ENCODE measurements around the gene VEGFB. TPM values are rescaled to one million over a fixed set of nuclear protein-coding genes. Genes with fewer than 3 reads are reported as not detected.
"Not testable (repeated sequence)": the region's sequence is repeated elsewhere in the genome, so short reads cannot be mapped to it uniquely, and the experiment has no call there.

Gene VEGFB
- total and polyA plus RNA-seq, 7 experiments from 2014 or later: 12.9 to 99.5 (median 58.7) TPM

DNA sequence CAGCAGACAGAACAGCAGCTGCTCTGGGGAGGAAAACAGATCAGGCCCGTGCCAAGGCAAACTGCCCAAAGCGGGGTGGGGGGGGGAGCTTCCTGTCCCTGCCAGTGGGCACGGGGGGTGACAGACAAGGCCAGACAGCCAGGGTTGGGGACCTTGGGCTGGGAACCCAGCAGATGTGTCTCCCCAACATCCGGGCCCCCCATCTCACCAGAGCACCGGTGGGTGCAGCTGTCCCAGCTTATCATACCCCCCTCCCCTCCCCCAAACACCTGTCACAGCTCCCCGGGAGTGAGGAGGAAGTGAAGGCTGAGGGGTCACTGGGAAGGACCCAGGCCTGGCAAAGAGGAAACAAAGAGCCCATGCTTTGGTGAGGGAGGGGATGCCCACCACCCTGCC, 11.0 kb downstream of the VEGFB start:
- H3K4me3 Mint-ChIP-seq: peak overlapping the region; percentile 77 to 93 (median 86)
- H3K4me1 ChIP-seq (ENCODE audit: control insufficient read depth in 2 of 2, insufficient read depth in 2 of 2, low read length in 2 of 2): peaks cover 19 to 27% of the 10 kb centered on the region in 2 donors
- peak overlapping the region; percentile 59 for H3K27ac ChIP-seq (ENCODE audit: low read depth, low read length)
- H3K36me3 ChIP-seq (ENCODE audit: control insufficient read depth in 2 of 3, insufficient read depth in 3 of 3, low read length in 3 of 3): peaks cover 0 to 11% (median 0%) of the 10 kb centered on the region in 3 experiments
- ATAC-seq (no peak), DNase-seq (no peak)
- peaks cover 11 to 44% (median 30%) of the 10 kb centered on the region in 7 donors for H3K4me1 Mint-ChIP-seq
- no peaks in the 10 kb centered on the region for H3K9me3 Mint-ChIP-seq
- H3K4me3 ChIP-seq (ENCODE audit: low read length): peak overlapping the region; percentile 68
- H3K9me3 ChIP-seq (ENCODE audit: control insufficient read depth in 2 of 3, low read length in 3 of 3): no peaks in the 10 kb centered on the region
- peak overlapping the region in 7 of 9 donors; percentile 65 to 88 (median 72) for H3K27ac Mint-ChIP-seq
- ChIA-PET CTCF (interaction anchor here (1.3 to 4.5 kb wide), 4 partner anchors 40 to 72 kb away, joined by 3 to 30 read pairs (median 4); partner anchors contain the start of genes FERMT3, PRDX5 and TRMT112), POLR2A (interaction anchor here (0.6 to 12.3 kb wide), 12 partner anchors 10 to 388 kb away, joined by 3 to 154 read pairs (median 7); partner anchors contain the start of genes BAD, CATSPERZ, FERMT3 and PRDX5)
- intact Hi-C loops (cut with micrococcal nuclease): no loop called here
- no peaks in the 10 kb centered on the region for H3K27me3 Mint-ChIP-seq
- H3K27me3 ChIP-seq (ENCODE audit: control insufficient read depth in 2 of 2, insufficient read depth in 2 of 2, low read length in 2 of 2): no peaks in the 10 kb centered on the region
- peaks cover 0 to 1% (median 0%) of the 10 kb centered on the region in 5 donors for H3K36me3 Mint-ChIP-seq

DNA sequence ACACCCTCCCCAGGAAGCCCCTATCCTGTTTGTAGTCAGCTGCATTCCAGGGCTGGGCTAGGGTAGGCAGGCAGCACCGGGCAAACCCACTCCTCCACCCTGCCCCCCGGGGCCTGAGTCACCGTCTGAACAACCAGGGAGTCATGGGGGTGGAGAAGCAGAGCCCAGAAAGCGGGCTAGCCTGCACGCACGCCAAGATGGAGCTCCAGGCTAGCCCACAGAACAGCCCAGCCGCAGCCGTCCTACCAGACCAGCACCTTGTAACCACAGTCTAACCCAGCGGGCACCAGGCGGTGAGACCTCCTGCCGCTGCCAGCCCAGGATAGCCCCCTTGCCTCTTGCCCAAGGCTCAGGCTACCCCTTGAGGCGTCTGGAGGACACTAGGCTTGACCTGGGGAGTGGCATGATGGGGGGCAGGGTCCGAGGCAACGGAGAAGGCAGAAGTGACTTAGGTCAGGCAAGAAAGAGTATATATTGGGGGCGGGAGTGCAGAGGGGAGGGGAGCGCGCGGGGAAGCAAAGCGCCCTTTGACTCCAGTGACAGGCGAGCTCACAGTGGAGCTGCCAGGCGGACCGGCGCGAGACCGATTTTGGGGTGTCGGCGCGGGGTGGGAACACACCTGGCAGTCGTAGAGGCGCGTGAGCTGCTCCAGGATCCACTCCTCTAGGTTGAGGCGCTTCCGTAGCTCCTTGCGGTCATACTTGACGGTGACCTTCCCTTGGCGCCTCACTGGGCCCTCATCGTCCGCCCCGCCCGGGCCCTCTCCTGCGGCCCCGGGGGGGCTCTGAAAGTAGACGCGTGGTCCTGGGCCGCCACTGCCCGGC, 11.6 kb downstream of the VEGFB start:
- intact Hi-C loops (cut with micrococcal nuclease): loop anchor here in 1 of 2 donors (1.0 kb wide), 3 partner anchors 23 to 59 kb away; partner anchors contain the start of genes ESRRA and GPR137
- H3K4me3 Mint-ChIP-seq: peak overlapping the region; percentile 77 to 93 (median 86)
- Histone ChIP-seq H3K27ac (ENCODE audit: low read depth, low read length) (peak overlapping the region; percentile 59), H3K4me3 (ENCODE audit: low read length) (peak overlapping the region; percentile 68), H3K27me3 (ENCODE audit: control insufficient read depth in 2 of 2, insufficient read depth in 2 of 2, low read length in 2 of 2) (no peaks in the 10 kb centered on the region), H3K4me1 (ENCODE audit: control insufficient read depth in 2 of 2, insufficient read depth in 2 of 2, low read length in 2 of 2) (peaks cover 21 to 25% of the 10 kb centered on the region in 2 donors), H3K9me3 (ENCODE audit: control insufficient read depth in 2 of 3, low read length in 3 of 3) (no peaks in the 10 kb centered on the region), H3K36me3 (ENCODE audit: control insufficient read depth in 2 of 3, insufficient read depth in 3 of 3, low read length in 3 of 3) (peaks cover 0 to 11% (median 0%) of the 10 kb centered on the region in 3 experiments)
- H3K36me3 Mint-ChIP-seq: peaks cover 0 to 1% (median 0%) of the 10 kb centered on the region in 5 donors
- H3K27ac Mint-ChIP-seq: peak overlapping the region in 7 of 9 donors; percentile 65 to 88 (median 72)
- H3K4me1 Mint-ChIP-seq: peaks cover 7 to 43% (median 28%) of the 10 kb centered on the region in 7 donors
- ChIA-PET POLR2A (interaction anchor here (0.6 to 12.3 kb wide), 14 partner anchors 7 to 499 kb away, joined by 3 to 154 read pairs (median 6); partner anchors contain the start of genes BAD, CATSPERZ, FERMT3 and PRDX5), CTCF (interaction anchor here (1.6 to 4.5 kb wide), 3 partner anchors 40 to 58 kb away, joined by 4 to 30 read pairs (median 5); partner anchors contain the start of gene FERMT3)
- peaks cover 0 to 3% (median 0%) of the 10 kb centered on the region in 5 donors for H3K27me3 Mint-ChIP-seq
- DNase-seq: peak in 6 of 9 donors; percentile 24 to 76 (median 30)
- no peaks in the 10 kb centered on the region for H3K9me3 Mint-ChIP-seq
- ATAC-seq: no peak

DNA sequence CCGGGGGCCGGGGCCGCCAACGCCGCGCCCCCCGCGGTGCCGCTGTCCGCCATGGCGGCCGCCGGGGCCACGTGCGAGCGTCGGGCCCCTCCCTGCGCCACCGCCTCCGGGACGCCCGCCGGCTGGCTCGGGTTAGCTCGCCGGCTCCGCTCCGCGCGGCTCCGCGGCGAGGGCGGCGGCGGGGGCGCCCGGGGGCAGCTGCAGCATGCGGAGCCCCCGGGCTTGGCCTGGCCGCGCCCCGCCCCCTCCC, 12.2 kb downstream of the VEGFB start:
- intact Hi-C loops (cut with micrococcal nuclease): loop anchor here in 1 of 2 donors (1.0 kb wide), 3 partner anchors 23 to 59 kb away; partner anchors contain the start of genes ESRRA and GPR137
- ChIA-PET POLR2A (interaction anchor here (1.0 to 12.3 kb wide), 12 partner anchors 8 to 498 kb away, joined by 3 to 154 read pairs (median 6); partner anchors contain the start of genes BAD, FERMT3, NUDT22 and PRDX5), CTCF (interaction anchor here (1.6 to 4.5 kb wide), 2 partner anchors 41 to 56 kb away, joined by 5 to 30 read pairs; partner anchors contain the start of gene FERMT3)
- H3K9me3 ChIP-seq (ENCODE audit: control insufficient read depth in 2 of 3, low read length in 3 of 3); H3K27me3 ChIP-seq (ENCODE audit: control insufficient read depth in 2 of 2, insufficient read depth in 2 of 2, low read length in 2 of 2); H3K27me3 Mint-ChIP-seq; H3K9me3 Mint-ChIP-seq; H3K36me3 Mint-ChIP-seq; H3K27ac ChIP-seq (ENCODE audit: low read depth, low read length); H3K4me3 ChIP-seq (ENCODE audit: low read length); H3K36me3 ChIP-seq (ENCODE audit: control insufficient read depth in 2 of 3, insufficient read depth in 3 of 3, low read length in 3 of 3): not testable (repeated sequence)
- peaks cover 7 to 42% (median 28%) of the 10 kb centered on the region in 7 donors for H3K4me1 Mint-ChIP-seq
- H3K4me1 ChIP-seq (ENCODE audit: control insufficient read depth in 2 of 2, insufficient read depth in 2 of 2, low read length in 2 of 2): peaks cover 21 to 25% of the 10 kb centered on the region in 2 donors
- H3K27ac Mint-ChIP-seq: peak overlapping the region in 2 of 9 donors; percentile 64 to 83
- peak overlapping the region; percentile 82 to 92 (median 87) for H3K4me3 Mint-ChIP-seq
- ATAC-seq: peak; percentile 17
- peak in 1 of 9 donors; percentile 31 for DNase-seq

DNA sequence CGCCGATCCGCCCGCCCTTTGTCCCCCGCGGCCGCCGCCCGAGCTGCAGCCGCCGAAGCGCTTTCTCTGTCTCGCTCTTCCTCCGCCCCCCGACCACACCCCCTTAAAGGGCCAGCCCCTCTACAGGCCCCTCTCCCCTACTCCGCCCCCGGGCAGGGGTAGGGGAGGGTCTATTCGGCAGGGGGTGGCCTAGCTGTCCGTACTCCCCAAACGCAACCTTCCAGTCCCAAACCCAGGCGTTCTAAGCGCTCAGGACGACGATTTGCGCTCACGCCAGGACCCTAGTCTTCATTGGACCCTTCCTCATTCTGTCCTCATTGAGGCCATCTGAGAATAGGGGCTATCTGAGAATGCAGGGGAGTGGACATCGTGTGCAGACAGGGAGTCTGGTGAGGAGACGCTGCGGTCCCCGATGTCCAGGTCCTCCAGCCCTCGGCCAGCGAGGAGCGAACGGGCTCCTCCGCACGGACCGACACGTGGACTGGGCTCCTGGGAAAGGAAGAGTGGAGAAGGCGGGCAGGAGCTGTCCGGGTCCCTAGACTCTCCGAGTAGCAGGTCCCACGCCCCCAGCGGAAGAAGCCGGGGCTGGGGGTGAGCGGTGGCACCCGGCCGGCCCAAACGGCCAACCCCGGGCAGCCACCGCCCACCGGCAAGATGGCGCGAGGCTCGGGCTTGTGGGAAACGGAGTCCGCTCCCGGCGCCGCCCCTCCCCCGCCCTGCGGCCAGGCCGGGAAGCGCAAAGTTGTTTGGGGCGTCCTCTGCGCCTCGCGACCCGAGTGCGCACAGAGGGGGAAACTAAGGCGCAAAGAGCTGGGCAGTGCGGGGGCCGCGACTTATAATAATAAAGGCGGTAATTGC, 12.7 kb downstream of the VEGFB start, which contains the start of gene PPP1R14B:
PPP1R14B (minus strand) TSS at position 73 of the 858 bp plus-strand sequence. CDS start 270 bp downstream, outside the sequence.
- H3K4me3 ChIP-seq (ENCODE audit: low read length): peak within 1 kb of the TSS; percentile 100
- intact Hi-C loops (cut with micrococcal nuclease): loop anchor here (1.0 kb wide), 5 partner anchors 21 to 58 kb away; partner anchors contain the start of genes ESRRA (in 2 of the 2), GPR137 (in 2 of the 2), NUDT22 (in 1 of the 2) and TRPT1 (in 1 of the 2)
- DNase-seq (peak; percentile 55 to 88 (median 70)), ATAC-seq (peak; percentile 75)
- Mint-ChIP-seq H3K4me3 (peak within 1 kb of the TSS; percentile 83 to 93 (median 88)), H3K9me3 (peaks cover 0 to 2% (median 0%) of the 10 kb centered on the region in 11 donors), H3K27ac (peak within 1 kb of the TSS; percentile 65 to 88 (median 85)), H3K4me1 (peaks cover 7 to 46% (median 32%) of the 10 kb centered on the region in 7 donors), H3K36me3 (no peaks in the 10 kb centered on the region), H3K27me3 (peaks cover 0 to 3% (median 0%) of the 10 kb centered on the region in 5 donors)
- H3K4me1 ChIP-seq (ENCODE audit: control insufficient read depth in 2 of 2, insufficient read depth in 2 of 2, low read length in 2 of 2): peaks cover 25 to 27% of the 10 kb centered on the region in 2 donors
- no peaks in the 10 kb centered on the region for H3K27me3 ChIP-seq (ENCODE audit: control insufficient read depth in 2 of 2, insufficient read depth in 2 of 2, low read length in 2 of 2)
- POLR2A ChIA-PET: interaction anchor here (0.7 to 12.3 kb wide), 13 partner anchors 9 to 70 kb away, joined by 3 to 154 read pairs (median 5); partner anchors contain the start of genes BAD, DNAJC4, FERMT3 and NUDT22
- peak within 1 kb of the TSS; percentile 64 for H3K27ac ChIP-seq (ENCODE audit: low read depth, low read length)
- CTCF ChIA-PET: interaction anchor here (1.6 to 4.5 kb wide), 2 partner anchors 42 to 55 kb away, joined by 5 to 30 read pairs; partner anchors contain the start of gene FERMT3
- H3K9me3 ChIP-seq (ENCODE audit: control insufficient read depth in 2 of 3, low read length in 3 of 3): no peaks in the 10 kb centered on the region
- peaks cover 0 to 7% (median 0%) of the 10 kb centered on the region in 3 experiments for H3K36me3 ChIP-seq (ENCODE audit: control insufficient read depth in 2 of 3, insufficient read depth in 3 of 3, low read length in 3 of 3)

DNA sequence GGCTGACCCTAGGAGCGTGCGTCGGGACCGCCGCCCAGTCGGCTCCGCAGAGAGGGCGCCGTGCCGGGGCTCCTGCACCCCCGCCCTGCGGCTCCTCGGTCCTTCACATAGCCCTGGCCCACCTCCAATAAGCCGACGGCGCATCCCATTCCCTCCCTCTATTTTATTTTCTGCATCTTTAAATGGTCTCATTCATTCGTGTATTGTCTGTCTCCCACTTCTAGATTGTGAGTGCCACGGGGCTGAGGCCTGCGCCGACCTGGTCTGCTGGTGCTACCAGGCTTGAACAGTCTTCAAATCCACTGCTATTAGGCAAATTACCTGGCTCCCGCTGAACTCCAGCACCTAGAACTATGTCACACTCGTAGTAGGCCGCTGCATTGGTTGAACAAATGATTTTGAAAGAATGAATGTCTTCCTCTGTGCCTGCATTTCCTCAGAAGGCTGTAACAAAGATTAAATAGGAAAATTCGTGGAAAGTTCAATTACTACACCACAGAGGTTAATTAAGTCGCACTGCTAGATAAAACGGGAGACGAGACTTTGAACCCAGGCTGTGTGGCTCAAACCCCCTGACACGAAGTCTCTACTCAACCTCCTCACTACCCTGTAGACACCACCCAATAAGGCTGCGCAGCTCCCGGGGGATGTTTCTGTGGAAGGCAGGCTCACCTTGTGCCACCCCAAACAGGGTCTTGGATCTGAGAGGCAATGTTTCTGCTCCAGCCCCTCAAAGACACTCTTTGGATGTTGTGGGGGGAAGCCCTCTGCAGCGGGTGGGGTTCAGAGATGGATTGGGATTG, 13.5 kb downstream of the VEGFB start:
- Mint-ChIP-seq H3K27me3 (peaks cover 0 to 3% (median 0%) of the 10 kb centered on the region in 5 donors), H3K4me1 (peaks cover 7 to 47% (median 28%) of the 10 kb centered on the region in 7 donors), H3K4me3 (peak overlapping the region; percentile 70 to 92 (median 84)), H3K27ac (peak overlapping the region in 8 of 9 donors; percentile 6 to 82 (median 50)), H3K9me3 (peaks cover 0 to 2% (median 0%) of the 10 kb centered on the region in 11 donors), H3K36me3 (no peaks in the 10 kb centered on the region)
- ATAC-seq: no peak
- H3K4me1 ChIP-seq (ENCODE audit: control insufficient read depth in 2 of 2, insufficient read depth in 2 of 2, low read length in 2 of 2): peaks cover 24 to 25% of the 10 kb centered on the region in 2 donors
- DNase-seq: no peak
- H3K27me3 ChIP-seq (ENCODE audit: control insufficient read depth in 2 of 2, insufficient read depth in 2 of 2, low read length in 2 of 2): no peaks in the 10 kb centered on the region
- H3K4me3 ChIP-seq (ENCODE audit: low read length): peak overlapping the region; percentile 100
- H3K27ac ChIP-seq (ENCODE audit: low read depth, low read length): no peak overlapping the region
- CTCF ChIA-PET: interaction anchor here (0.7 to 4.5 kb wide), 3 partner anchors 21 to 68 kb away, joined by 3 to 30 read pairs (median 3); partner anchors contain the start of gene FERMT3
- intact Hi-C loops (cut with micrococcal nuclease): loop anchor here (1.0 kb wide), 4 partner anchors 22 to 57 kb away; partner anchors contain the start of genes ESRRA (in 1 of the 2), GPR137 (in 1 of the 2), NUDT22 (in 1 of the 2) and TRPT1 (in 1 of the 2)
- POLR2A ChIA-PET: interaction anchor here (0.7 to 12.3 kb wide), 12 partner anchors 9 to 69 kb away, joined by 3 to 154 read pairs (median 4); partner anchors contain the start of genes DNAJC4, NUDT22, PRDX5 and TRMT112
- H3K36me3 ChIP-seq (ENCODE audit: control insufficient read depth in 2 of 3, insufficient read depth in 3 of 3, low read length in 3 of 3): peaks cover 0 to 7% (median 0%) of the 10 kb centered on the region in 3 experiments
- no peaks in the 10 kb centered on the region for H3K9me3 ChIP-seq (ENCODE audit: control insufficient read depth in 2 of 3, low read length in 3 of 3)
